Measurements from ENCODE around the gene PELI2. TPM values are rescaled to one million over a fixed set of nuclear protein-coding genes. Genes with fewer than 3 reads are reported as not detected.

The PELI2 gene
- total RNA-seq, 2 donors from 2014 or later: 22.2 to 28.3 TPM

DNA sequence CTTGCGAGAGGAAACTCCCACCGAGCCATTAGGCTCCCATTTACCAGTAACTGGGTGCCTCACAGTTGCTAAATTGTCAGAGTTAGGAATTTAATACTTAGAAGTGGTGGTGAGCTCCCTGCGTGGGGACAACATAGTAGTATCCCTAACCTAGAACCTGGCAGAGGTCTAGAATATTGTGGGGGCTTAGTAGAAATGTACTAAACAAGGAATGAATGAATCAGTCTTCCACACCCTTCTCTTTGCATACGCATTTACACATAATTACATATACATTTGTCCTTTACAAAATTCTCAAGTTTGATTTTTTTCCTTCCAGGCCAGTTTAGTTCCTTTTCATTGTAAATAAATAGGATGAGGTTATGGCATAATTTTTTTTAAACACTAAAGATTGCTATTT, 24.1 kb downstream of the PELI2 start:
- DNase-seq (ENCODE audit: low spot score) (no peak), ATAC-seq (ENCODE audit: insufficient number of reproducible peaks, low FRiP score, low read depth) (no peak)
- Histone ChIP-seq H3K27me3 (replicated peaks; ENCODE audit: insufficient read depth) (no peaks in the 10 kb centered on the region), H3K27ac (no peak overlapping the region), H3K4me1 (ENCODE audit: control insufficient read depth in 1 of 2, low read depth in 2 of 2) (peaks cover 6 to 15% of the 10 kb centered on the region in 2 donors), H3K4me3 (no peak overlapping the region), H3K36me3 (no peaks in the 10 kb centered on the region), H3K9me3 (no peaks in the 10 kb centered on the region)
- TF ChIP-seq, protein P1, sequence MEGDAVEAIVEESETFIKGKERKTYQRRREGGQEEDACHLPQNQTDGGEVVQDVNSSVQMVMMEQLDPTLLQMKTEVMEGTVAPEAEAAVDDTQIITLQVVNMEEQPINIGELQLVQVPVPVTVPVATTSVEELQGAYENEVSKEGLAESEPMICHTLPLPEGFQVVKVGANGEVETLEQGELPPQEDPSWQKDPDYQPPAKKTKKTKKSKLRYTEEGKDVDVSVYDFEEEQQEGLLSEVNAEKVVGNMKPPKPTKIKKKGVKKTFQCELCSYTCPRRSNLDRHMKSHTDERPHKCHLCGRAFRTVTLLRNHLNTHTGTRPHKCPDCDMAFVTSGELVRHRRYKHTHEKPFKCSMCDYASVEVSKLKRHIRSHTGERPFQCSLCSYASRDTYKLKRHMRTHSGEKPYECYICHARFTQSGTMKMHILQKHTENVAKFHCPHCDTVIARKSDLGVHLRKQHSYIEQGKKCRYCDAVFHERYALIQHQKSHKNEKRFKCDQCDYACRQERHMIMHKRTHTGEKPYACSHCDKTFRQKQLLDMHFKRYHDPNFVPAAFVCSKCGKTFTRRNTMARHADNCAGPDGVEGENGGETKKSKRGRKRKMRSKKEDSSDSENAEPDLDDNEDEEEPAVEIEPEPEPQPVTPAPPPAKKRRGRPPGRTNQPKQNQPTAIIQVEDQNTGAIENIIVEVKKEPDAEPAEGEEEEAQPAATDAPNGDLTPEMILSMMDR (IDR thresholded peaks at IDR 0.05): no peak

DNA sequence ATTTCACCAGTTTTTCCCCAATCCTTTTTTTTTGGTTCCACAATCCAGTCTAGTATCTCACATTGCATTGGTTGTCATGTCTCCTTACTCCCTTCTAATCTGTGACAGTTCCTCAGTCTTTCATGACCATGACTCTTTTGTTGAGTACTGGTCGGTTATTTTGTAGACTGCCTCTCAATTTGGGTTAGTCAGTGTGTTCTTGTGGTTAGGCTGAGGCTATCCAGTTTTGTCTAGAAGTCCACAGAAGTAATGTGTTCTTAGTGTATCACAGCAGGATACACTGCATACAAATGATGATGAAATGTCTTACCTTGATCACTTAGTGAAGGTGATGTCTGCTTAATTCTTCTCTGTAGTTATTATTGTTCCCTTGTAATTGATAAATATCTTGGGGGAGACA, 24.8 kb downstream of the PELI2 start:
- no peaks in the 10 kb centered on the region for H3K9me3 ChIP-seq
- no peak overlapping the region for H3K4me3 ChIP-seq
- TF ChIP-seq, protein P1 (IDR thresholded peaks at IDR 0.05): no peak
- H3K27me3 ChIP-seq (replicated peaks; ENCODE audit: insufficient read depth): no peaks in the 10 kb centered on the region
- H3K36me3 ChIP-seq: no peaks in the 10 kb centered on the region
- no peak overlapping the region for H3K27ac ChIP-seq
- no peak for ATAC-seq (ENCODE audit: insufficient number of reproducible peaks, low FRiP score, low read depth)
- H3K4me1 ChIP-seq (ENCODE audit: control insufficient read depth in 1 of 2, low read depth in 2 of 2): peaks cover 4 to 16% of the 10 kb centered on the region in 2 donors
- no peak for DNase-seq (ENCODE audit: low spot score)

DNA sequence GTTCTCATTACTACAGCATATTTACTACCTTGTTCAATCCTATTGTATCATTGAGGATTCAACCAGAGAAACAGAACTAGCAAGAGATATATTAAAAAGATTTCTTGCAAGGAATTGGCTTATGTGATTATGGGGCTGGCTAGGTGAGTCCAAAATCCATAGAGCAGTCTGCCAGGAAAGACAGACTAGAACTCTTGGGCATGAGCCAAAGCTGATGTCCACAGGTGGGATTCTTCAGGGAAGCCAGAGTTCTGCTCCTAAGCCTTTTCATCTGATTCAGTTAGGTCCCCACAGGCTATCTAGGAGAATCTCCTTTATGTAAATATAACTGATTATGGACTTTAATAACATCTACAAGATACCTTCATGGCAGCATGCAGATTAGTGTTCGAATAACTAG, 26.0 kb downstream of the PELI2 start:
- H3K27ac ChIP-seq: no peak overlapping the region
- peaks cover 9 to 28% of the 10 kb centered on the region in 2 donors for H3K4me1 ChIP-seq (ENCODE audit: control insufficient read depth in 1 of 2, low read depth in 2 of 2)
- no peaks in the 10 kb centered on the region for H3K9me3 ChIP-seq
- DNase-seq (ENCODE audit: low spot score) (no peak), ATAC-seq (ENCODE audit: insufficient number of reproducible peaks, low FRiP score, low read depth) (no peak)
- no peaks in the 10 kb centered on the region for H3K36me3 ChIP-seq
- no peak overlapping the region for H3K4me3 ChIP-seq
- TF ChIP-seq, protein P1 (IDR thresholded peaks at IDR 0.05): no peak
- H3K27me3 ChIP-seq (replicated peaks; ENCODE audit: insufficient read depth): no peaks in the 10 kb centered on the region

DNA sequence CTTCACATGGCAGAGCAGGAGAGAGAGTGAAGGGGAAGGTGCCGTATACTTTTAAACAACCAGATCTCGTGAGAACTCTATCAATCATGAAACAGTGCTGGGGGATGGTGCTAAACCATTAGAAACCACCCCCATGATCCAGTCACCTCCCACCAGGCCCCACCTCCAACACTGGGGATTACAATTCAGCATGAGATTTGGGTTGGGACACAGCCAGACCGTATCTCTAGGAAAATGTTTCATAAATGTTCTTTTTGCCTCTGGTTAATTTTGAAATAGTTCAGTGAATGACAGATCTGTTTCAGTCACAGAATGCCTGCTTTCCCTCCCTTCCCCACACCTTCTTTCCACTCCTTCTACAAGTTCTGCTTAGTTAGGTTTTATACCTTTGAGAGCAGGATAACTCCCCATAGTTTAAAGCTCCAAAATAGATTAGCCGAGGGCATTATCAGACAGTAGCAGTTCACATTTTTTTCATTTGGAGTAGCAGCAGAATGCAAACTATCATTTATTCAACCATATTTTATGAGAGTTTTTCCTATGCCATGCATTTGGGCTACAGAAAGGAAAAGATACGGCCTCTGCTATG, 27.1 kb downstream of the PELI2 start:
- ATAC-seq (ENCODE audit: insufficient number of reproducible peaks, low FRiP score, low read depth) (no peak), DNase-seq (ENCODE audit: low spot score) (no peak)
- TF ChIP-seq, protein P1 (IDR thresholded peaks at IDR 0.05): no peak
- H3K36me3 ChIP-seq: no peaks in the 10 kb centered on the region
- no peak overlapping the region for H3K27ac ChIP-seq
- no peaks in the 10 kb centered on the region for H3K9me3 ChIP-seq
- H3K4me1 ChIP-seq (ENCODE audit: control insufficient read depth in 1 of 2, low read depth in 2 of 2): peaks cover 9 to 39% of the 10 kb centered on the region in 2 donors
- H3K27me3 ChIP-seq (replicated peaks; ENCODE audit: insufficient read depth): no peaks in the 10 kb centered on the region
- no peak overlapping the region for H3K4me3 ChIP-seq

DNA sequence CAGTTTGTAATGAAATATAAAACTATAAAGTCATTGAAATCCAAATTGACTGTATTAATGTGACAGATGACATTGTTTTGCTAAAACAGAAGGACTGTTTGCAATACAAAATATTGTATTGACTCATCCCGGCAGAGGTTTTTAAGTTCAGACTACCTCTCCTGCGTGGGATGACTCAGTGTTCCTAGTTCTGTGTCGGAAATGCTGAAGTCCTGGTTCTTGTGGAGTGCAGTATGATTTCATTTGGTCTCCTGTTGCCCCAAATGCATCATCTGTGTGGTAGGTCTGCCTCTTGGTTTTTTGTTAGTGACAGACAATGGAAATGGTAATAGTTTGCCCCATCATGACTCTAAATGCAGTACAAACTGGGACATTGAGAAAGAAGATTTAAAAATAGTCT, 27.8 kb downstream of the PELI2 start:
- TF ChIP-seq, protein P1 (IDR thresholded peaks at IDR 0.05): no peak
- DNase-seq (ENCODE audit: low spot score) (no peak), ATAC-seq (ENCODE audit: insufficient number of reproducible peaks, low FRiP score, low read depth) (no peak)
- H3K27ac ChIP-seq: no peak overlapping the region
- H3K4me3 ChIP-seq: no peak overlapping the region
- peaks cover 9 to 46% of the 10 kb centered on the region in 2 donors for H3K4me1 ChIP-seq (ENCODE audit: control insufficient read depth in 1 of 2, low read depth in 2 of 2)
- no peaks in the 10 kb centered on the region for H3K9me3 ChIP-seq
- no peaks in the 10 kb centered on the region for H3K27me3 ChIP-seq (replicated peaks; ENCODE audit: insufficient read depth)
- H3K36me3 ChIP-seq: no peaks in the 10 kb centered on the region

Data from thoracic aorta (tissue), 2 donors.